ENCODE results near the gene IFITM10.

Gene IFITM10

GRCh38 chr11:1736447-1736992 is 13.9 kb downstream of the IFITM10 start:
- no peak for DNase-seq

GRCh38 chr11:1735271-1735670 is 15.1 kb downstream of the IFITM10 start:
- no peak for DNase-seq

GRCh38 chr11:1734641-1735081 is 15.7 kb downstream of the IFITM10 start:
- no peak for DNase-seq

DNA sequence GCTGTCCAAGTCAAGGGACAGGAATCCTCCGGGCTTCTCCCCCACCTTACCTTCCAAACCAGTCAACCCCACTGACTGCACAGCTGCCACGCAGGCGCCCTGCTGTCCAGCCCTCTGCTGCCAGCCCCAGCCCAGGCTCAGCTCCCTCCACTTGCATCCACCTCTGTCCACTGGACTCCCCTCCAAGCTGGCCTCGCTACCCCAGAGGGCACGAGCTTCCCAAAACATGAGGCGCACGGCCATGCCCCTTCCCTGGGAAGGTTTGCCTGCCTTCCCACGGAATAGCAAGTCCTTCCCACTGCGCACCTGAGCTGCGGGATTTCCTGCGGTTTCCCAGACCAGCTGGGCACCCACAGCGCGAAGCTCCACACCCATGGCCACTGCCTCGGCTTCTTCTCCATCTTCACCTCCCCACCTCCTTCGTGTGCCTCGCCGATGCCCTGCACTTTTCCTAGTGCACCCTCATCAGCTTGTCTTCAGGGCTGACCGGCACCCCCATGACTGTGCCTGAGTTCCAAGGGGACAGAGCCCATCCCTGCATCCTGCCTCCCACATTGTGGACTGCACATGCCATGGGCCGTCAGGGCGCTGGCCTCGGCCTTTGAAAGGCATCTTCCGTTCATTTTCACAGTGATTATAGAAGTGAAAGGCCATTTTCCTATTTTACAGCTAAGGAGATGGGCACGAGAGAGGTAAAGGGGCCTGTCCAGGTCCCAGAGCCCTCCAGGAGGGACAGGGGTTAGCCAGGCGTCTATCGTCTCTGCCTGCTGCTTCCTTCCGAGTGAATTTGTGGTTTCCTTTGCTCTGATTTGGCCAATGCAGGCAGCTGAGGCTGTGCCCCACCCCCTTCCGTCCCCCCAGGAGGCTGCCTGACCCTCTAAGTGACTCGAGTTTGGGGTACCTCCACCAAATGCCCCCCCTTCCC is 16.4 kb downstream of the IFITM10 start:
- no peak for DNase-seq

GRCh38 chr11:1733009-1733715 is 17.2 kb downstream of the IFITM10 start:
- no peak for DNase-seq

DNA sequence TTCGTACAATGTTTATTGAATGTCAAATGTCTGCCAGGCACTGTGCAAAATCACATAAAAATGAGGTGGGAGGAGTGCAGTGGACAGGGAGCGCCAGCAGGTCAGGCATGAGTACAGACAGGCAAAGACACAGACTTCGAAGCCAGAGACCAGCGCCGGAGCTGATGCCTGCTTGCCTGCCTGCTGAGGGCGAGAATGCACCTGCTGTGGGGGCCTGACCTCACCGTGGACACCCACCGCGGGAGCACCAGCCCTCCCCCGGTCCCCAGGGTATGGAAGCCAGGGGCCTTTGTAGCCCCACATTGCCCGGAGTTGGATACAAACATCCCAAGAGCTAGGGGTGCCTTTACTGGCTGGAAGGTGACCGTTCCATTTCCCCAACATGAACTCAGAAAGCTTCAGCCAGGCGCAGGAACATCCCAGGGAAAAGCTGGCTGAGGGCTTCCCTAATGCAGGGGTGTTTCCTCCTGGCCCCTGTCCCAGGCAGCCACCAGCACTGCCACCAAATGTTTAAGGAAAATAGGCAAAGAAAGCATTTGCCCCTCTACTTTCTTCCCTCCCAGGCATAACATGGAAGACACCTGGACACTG is 17.9 kb downstream of the IFITM10 start:
- DNase-seq = no peak

- no peak for DNase-seq
Measured at GRCh38 chr11:1731451-1732059, 18.8 kb downstream of the IFITM10 start.

- no peak for DNase-seq
Measured at GRCh38 chr11:1730059-1730629, 20.3 kb downstream of the IFITM10 start.

- DNase-seq = no peak
Measured at GRCh38 chr11:1729692-1730011, 20.7 kb downstream of the IFITM10 start.

DNA sequence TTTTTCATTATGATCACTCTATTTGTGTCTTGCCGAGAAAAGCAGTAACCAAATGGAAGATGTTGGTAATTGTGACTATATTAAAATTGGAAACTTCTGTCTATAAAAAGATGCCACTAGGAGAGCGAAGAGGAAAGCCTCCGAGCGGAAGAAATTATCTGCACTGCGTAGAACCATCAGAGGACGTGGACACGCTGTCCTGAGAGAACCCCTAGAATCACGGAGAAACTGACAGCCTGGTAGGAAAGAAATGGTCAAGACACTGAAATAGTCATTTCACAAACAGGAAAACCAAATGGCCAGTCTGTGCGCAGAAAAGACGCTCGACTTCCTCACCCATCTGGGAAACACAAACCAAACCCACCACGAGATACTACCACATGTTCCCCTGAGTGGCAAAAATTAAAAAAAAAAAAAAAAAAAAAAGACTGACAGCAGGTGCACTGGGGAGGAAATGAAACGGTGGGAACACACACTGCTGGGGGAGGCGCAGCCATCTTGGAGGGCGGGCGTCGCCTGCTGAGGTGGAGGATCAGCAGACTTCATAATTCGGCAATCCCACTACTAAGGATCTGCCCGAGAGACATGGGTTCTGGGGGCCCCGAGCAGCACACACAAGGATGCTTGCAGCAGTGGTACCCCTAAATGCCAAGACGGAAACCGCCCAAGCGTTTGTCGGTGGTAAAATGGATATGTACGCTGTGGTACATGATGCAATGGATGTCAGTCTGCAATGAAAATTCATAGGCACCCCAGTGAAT is 21.3 kb downstream of the IFITM10 start:
- no peak for DNase-seq

DNA sequence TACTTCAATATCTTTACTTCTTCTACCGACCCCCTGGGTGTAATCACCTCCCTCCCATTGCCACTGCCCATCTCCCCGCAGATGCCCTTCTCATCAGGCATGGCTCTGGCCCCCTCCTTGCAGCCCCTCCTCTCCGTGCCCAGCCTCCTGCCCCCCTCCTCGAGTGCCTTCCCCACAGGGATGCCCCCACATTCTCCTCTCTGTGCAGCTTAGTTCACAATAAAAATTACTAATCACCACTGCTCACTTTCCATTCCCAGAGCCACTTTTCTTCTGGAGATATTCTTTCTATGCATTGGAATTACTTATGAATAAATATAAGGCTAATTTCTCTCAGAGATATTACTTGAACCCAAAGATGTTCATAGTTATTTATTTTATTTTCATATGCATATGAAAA is 22.1 kb downstream of the IFITM10 start:
- DNase-seq = no peak

- no peak for DNase-seq
Measured at GRCh38 chr11:1727861-1728260, 22.5 kb downstream of the IFITM10 start.

DNA sequence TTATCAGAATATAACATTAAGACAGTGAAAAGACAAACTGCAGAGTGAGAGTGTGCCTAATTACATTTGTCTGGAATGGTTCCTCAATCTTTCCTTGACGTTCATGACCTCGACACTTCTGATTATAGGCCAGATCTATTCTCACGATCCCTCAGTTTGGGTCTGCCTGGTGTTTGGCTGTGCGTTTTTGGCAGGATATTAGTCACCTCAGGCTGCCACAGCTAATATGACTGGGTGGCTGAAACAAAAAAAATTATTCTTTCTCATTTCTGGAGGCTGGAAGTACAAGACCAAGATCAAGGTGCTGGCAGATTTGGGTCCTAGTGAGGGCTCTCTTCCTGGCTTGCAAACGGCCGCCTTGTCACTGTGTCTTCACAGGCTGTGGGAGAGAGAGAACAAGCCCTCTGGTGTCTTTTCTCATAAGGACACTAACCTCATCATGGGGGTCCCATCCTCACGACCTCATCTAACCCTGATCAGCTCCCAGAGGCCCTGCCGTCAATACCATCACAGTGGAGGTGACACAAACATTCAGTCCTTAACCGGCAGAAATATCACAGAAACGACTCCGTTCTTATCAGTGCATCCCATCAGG is 23.2 kb downstream of the IFITM10 start:
- DNase-seq = no peak

- DNase-seq = no peak
Measured at GRCh38 chr11:1719781-1720180, 30.6 kb downstream of the IFITM10 start.

- DNase-seq = no peak
Measured at GRCh38 chr11:1718326-1718725, 32.1 kb downstream of the IFITM10 start.

DNA sequence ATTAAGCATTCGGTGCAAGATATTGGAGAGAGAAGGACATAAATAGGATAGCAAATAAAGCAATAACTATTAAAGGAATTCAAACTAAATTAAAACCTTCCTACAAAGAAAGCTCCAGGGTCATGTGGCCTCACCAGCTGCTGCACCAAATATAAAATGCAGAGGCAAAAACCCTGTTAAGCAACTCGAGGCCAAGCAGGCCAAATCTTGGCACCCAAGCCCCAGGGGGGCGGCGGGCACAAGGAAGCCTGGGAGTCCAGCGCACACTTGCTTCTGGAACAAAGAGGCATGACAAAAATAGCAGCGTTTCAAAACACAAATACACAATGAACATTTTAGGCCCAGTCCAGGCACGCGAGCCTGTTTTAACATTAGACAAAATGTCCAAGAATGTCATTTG is 32.6 kb downstream of the IFITM10 start:
- no peak for DNase-seq

GRCh38 chr11:1714908-1715885 is 35.2 kb downstream of the IFITM10 start:
- no peak for DNase-seq

DNA sequence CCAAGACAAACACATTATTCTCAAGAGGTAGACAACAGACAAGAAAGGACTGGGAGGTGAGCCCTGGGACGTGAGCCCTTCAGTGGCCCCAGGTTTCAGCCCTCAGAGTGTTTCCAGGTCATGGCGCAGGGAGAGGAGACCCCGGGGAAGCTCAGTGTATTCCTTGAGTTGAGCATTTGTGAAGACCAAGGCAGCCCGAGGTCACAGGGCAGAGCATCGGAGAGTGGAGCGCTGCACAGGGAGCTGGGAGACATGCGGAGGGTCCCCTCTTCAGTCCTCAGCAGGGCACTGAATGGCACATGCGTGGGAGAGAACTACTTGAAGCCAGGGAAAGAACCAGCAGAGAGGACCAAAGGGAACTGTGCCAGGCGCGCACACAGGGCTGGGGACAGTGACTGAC is 41.7 kb downstream of the IFITM10 start:
- no peak for DNase-seq

DNA sequence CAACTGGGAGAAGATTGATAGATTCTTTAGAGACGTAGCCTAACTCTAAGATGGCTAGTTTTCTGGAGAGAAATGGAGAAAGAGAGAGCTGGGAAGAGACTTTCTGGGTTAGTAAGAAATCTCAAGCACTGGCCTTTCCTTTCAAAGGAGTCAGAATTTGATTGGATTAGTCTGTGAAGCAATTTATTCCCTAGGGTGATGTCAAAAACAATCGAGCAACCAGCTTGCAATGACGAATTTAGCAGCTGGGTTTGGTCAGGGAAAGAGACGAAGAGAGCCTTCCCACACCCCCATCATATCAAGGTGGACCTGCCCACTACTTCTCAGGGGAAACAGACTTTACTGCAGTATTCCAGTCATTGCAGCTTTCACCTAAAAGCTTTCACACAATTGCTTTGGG is 42.6 kb downstream of the IFITM10 start:
- no peak for DNase-seq

Data from 8988T (cell line).